Testis (tissue), 2 donors: ENCODE measurements around the gene CSF1.

Experiments
- POLR2A ChIP-seq: fragments of 450-650 bp; IDR thresholded peaks from one replicate; pipeline ENCODE4 v1.6.1; 2017; ENCODE audit warnings: antibody characterized with exemption, mild to moderate bottlenecking, moderate library complexity
- TF ChIP-seq, protein P1 (sequence below), 3 experiments: fragments of 450-650 bp in 2 of 3; fragments of 200-600 bp in 1 of 3; sonication (generic) in 1 of 3; IDR thresholded peaks; one replicate each; pipeline ENCODE4 v1.5.1; 2016 to 2019; ENCODE audit warnings: antibody characterized with exemption in 3 of 3, mild to moderate bottlenecking in 2 of 3, moderate library complexity in 1 of 3

- TF ChIP-seq, protein P1, sequence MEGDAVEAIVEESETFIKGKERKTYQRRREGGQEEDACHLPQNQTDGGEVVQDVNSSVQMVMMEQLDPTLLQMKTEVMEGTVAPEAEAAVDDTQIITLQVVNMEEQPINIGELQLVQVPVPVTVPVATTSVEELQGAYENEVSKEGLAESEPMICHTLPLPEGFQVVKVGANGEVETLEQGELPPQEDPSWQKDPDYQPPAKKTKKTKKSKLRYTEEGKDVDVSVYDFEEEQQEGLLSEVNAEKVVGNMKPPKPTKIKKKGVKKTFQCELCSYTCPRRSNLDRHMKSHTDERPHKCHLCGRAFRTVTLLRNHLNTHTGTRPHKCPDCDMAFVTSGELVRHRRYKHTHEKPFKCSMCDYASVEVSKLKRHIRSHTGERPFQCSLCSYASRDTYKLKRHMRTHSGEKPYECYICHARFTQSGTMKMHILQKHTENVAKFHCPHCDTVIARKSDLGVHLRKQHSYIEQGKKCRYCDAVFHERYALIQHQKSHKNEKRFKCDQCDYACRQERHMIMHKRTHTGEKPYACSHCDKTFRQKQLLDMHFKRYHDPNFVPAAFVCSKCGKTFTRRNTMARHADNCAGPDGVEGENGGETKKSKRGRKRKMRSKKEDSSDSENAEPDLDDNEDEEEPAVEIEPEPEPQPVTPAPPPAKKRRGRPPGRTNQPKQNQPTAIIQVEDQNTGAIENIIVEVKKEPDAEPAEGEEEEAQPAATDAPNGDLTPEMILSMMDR (IDR thresholded peaks at IDR 0.05): peak in 1 of 3 experiments; percentile 23
- TF ChIP-seq POLR2A: no peak
Observed at GRCh38 chr1:109923131-109923945, 12.7 kb downstream of the CSF1 start.
